OCI-LY3 (cell line): Measurements from ENCODE around the gene SELENOO.
"Not testable (repeated sequence)": the region's sequence is repeated elsewhere in the genome, so short reads cannot be mapped to it uniquely, and the experiment has no call there.

Source experiments
- H2AFZ ChIP-seq: fragments of 200-600, 300-600 bp; shearing (Covaris generic); 2 replicates; pipeline ENCODE4 v1.6.0; 2014; ENCODE audit warnings: antibody characterized with exemption, low read depth, low read length
- H3K27ac ChIP-seq: fragments of 200-600, 300-600 bp; sonication (generic); 2 replicates; pipeline ENCODE4 v1.5.1; 2014; ENCODE audit warnings: mild to moderate bottlenecking, low read length, moderate library complexity, mixed read lengths
- H3K27me3 ChIP-seq: fragments of 200-600, 300-600 bp; sonication (generic); 2 replicates; pipeline ENCODE4 v1.6.1; 2014; ENCODE audit warnings: low read depth, low read length, mixed read lengths
- H3K36me3 ChIP-seq: fragments of 200-600, 300-600 bp; sonication (generic); replicated peaks from 2 replicates; pipeline ENCODE3; 2014; ENCODE audit warnings: low read depth, low read length, mixed read lengths
- H3K4me1 ChIP-seq: fragments of 300-600, 200-600 bp; sonication (generic); 2 replicates; pipeline ENCODE4 v1.6.1; 2014; ENCODE audit warnings: low read length, mixed read lengths
- H3K4me2 ChIP-seq: fragments of 200-600, 300-600 bp; sonication (generic); 2 replicates; pipeline ENCODE4 v1.6.1; 2014; ENCODE audit warnings: low read length, mixed read lengths
- H3K4me3 ChIP-seq: fragments of 300-600, 200-600 bp; sonication (generic); 2 replicates; pipeline ENCODE4 v1.5.1; 2014; ENCODE audit warnings: antibody characterized with exemption, mild to moderate bottlenecking, low read length, moderate library complexity
- H3K79me2 ChIP-seq: fragments of 300-600, 200-600 bp; shearing (Covaris generic); 2 replicates; pipeline ENCODE4 v1.6.1; 2014; ENCODE audit warnings: mild to moderate bottlenecking, low read length, mixed read lengths
- H3K9ac ChIP-seq: fragments of 300-600, 200-600 bp; shearing (Covaris generic); 2 replicates; pipeline ENCODE4 v1.6.0; 2014; ENCODE audit warnings: mild to moderate bottlenecking, low read length, moderate library complexity
- H3K9me3 ChIP-seq: fragments of 200-600, 300-600 bp; shearing (Covaris generic); 2 replicates; pipeline ENCODE4 v1.6.1; 2014; ENCODE audit warnings: low read length, mixed read lengths; ENCODE audit not compliant: insufficient read depth
- H4K20me1 ChIP-seq: fragments of 200-600, 300-600 bp; sonication (generic); 2 replicates; pipeline ENCODE4 v1.6.1; 2016; ENCODE audit warnings: low read length, mixed read lengths; ENCODE audit not compliant: insufficient read depth
- EZH2phosphoT487 ChIP-seq: fragments of 200-600 bp; shearing (Covaris generic); IDR thresholded peaks from 2 replicates; pipeline ENCODE4 v1.6.1; 2018; ENCODE audit warnings: antibody characterized with exemption, mixed run types, low read depth
- TF ChIP-seq, protein P1 (sequence below): fragments of 200-600, 300-600 bp; sonication (generic); IDR thresholded peaks from 2 replicates; pipeline ENCODE4 v1.5.1; 2014; ENCODE audit warnings: antibody characterized with exemption, low read length, low read depth

Gene SELENOO

DNA sequence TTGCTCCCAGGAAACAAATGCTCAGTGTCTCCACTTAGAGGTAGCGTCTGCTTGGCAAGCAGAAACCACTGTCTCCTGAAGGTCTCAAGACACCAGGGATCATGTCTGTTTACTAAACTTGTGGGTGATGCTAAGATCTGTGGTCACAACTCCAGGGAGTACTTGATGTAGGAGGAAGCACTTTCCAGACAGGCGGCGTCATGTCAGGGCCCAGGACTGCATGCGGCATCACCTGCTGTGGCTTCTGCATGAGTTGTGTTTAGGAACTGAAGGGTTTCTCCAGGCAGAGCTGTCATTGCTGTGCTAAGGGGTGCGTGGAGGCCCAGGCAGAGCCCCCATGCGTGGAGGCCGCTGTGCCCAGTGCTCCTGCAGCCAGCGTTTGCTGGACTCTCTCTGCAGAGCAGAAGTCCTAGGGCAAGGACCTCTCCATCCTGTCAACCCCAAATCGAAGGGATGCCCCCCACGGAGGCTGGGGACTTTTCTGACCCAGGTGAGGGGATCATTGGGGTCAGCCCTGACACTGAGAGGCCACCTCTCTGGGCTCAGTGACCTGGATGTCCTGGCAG, 38.3 kb upstream of the SELENOO start:
- H3K4me1 ChIP-seq, result 0 out of 2 replicates have a peak, but pooled peaks cover 4% of the 10 kb centered on the region
- H3K27ac ChIP-seq, result no peak overlapping the region
- H3K4me3 ChIP-seq, result no peak overlapping the region
- H3K4me2 ChIP-seq, result no peak overlapping the region
- no peaks in the 10 kb centered on the region for H3K36me3 ChIP-seq
- no peaks in the 10 kb centered on the region for H3K79me2 ChIP-seq
- no peaks in the 10 kb centered on the region for H4K20me1 ChIP-seq
- no peak overlapping the region for H3K9ac ChIP-seq
- no peak for TF ChIP-seq EZH2phosphoT487
- TF ChIP-seq, protein P1, sequence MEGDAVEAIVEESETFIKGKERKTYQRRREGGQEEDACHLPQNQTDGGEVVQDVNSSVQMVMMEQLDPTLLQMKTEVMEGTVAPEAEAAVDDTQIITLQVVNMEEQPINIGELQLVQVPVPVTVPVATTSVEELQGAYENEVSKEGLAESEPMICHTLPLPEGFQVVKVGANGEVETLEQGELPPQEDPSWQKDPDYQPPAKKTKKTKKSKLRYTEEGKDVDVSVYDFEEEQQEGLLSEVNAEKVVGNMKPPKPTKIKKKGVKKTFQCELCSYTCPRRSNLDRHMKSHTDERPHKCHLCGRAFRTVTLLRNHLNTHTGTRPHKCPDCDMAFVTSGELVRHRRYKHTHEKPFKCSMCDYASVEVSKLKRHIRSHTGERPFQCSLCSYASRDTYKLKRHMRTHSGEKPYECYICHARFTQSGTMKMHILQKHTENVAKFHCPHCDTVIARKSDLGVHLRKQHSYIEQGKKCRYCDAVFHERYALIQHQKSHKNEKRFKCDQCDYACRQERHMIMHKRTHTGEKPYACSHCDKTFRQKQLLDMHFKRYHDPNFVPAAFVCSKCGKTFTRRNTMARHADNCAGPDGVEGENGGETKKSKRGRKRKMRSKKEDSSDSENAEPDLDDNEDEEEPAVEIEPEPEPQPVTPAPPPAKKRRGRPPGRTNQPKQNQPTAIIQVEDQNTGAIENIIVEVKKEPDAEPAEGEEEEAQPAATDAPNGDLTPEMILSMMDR, result no peak
- H2AFZ ChIP-seq, result no peak overlapping the region
- 0 out of 2 replicates have a peak, but pooled peaks cover 3% of the 10 kb centered on the region for H3K27me3 ChIP-seq
- no peaks in the 10 kb centered on the region for H3K9me3 ChIP-seq

DNA sequence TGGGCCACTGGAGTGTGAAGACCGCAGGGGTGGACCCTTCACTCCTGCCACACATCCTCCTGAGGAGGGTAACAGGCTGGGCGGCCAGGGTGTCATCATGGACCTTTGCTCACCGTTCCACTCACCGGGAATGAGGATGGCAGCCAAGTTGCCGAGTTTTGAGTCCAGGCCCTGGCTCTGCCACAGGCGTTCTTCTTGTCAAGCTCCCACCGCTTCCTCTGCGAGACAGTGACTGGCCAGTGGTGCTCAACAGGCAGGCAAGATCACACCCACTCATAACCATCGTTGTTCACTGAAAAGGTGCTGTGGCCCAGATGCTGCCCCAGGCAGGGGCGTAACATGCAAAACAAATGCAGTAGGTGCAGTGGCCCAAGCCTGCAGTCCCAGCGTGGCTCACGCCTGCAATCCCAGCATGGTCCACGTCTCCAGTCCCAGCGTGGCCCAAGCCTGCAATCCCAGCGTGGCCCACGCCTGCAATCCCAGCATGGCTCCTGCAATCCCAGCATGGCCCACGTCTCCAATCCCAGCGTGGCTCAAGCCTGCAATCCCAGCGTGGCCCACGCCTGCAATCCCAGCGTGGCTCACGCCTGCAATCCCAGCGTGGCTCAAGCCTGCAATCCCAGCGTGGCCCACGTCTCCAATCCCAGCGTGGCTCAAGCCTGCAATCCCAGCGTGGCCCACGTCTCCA, 35.2 kb upstream of the SELENOO start:
- Histone ChIP-seq H3K9ac (no peak overlapping the region), H3K27me3 (peaks cover 7% of the 10 kb centered on the region; the same call in 1 of the 2 replicates)

DNA sequence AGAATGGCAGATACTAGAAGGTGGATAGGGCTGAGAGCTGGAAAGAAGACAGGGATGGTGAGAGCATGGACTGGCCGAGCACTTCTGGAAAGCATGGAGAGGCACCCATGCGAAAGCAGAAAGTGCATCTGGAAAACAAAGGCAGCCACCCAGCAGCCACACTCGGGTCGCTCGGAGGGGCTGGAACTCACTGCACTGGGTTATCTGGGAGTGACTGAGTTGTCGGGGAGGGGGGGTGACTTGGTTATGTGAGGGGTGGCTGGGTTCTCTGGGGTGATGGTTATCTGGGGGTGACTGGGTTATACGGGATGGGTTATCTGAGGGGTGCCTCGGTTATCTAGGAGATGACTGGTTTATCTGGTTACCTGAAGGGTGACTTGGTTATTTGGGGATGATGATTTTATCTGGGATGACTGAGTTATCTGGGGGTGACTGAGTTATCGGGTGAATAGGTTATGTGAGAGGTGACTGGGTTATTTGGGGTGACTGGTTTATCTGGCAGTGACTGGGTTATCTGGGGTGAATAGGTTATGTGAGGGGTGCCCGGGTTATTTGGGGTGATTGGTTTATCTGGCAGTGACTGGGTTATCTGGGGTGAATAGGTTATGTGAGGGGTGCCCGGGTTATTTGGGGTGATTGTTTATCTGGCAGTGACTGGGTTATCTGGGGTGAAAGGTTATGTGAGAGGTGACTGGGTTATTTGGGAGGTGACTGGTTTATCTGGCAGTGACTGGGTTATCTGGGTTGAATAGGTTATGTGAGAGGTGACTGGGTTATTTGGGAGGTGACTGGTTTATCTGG, 32.9 kb upstream of the SELENOO start:
- H3K27ac ChIP-seq, result no peak overlapping the region
- H3K27me3 ChIP-seq, result peaks cover 7% of the 10 kb centered on the region; the same call in 1 of the 2 replicates
- no peak overlapping the region for H3K4me3 ChIP-seq
- no peak overlapping the region for H3K9ac ChIP-seq
- H3K4me2 ChIP-seq, result no peak overlapping the region
- no peaks in the 10 kb centered on the region for H3K79me2 ChIP-seq
- TF ChIP-seq EZH2phosphoT487, result no peak
- TF ChIP-seq, protein P1, result no peak
- H3K9me3 ChIP-seq, result no peaks in the 10 kb centered on the region
- no peaks in the 10 kb centered on the region for H4K20me1 ChIP-seq
- H3K4me1 ChIP-seq, result peaks cover 18% of the 10 kb centered on the region; the same call in 1 of the 2 replicates
- no peaks in the 10 kb centered on the region for H3K36me3 ChIP-seq
- H2AFZ ChIP-seq, result no peak overlapping the region

More for the DNA sequence above, 35.2 kb upstream of the SELENOO start:
- TF ChIP-seq, protein P1, result no peak
- no peak for TF ChIP-seq EZH2phosphoT487
- no peak overlapping the region for H2AFZ ChIP-seq
- H4K20me1 ChIP-seq, result no peaks in the 10 kb centered on the region
- H3K9me3 ChIP-seq, result no peaks in the 10 kb centered on the region
- H3K4me2 ChIP-seq, result no peak overlapping the region
- H3K79me2 ChIP-seq, result no peaks in the 10 kb centered on the region
- H3K4me1 ChIP-seq, result peaks cover 9% of the 10 kb centered on the region; the same call in 1 of the 2 replicates
- no peak overlapping the region for H3K4me3 ChIP-seq
- no peak overlapping the region for H3K27ac ChIP-seq
- no peaks in the 10 kb centered on the region for H3K36me3 ChIP-seq

DNA sequence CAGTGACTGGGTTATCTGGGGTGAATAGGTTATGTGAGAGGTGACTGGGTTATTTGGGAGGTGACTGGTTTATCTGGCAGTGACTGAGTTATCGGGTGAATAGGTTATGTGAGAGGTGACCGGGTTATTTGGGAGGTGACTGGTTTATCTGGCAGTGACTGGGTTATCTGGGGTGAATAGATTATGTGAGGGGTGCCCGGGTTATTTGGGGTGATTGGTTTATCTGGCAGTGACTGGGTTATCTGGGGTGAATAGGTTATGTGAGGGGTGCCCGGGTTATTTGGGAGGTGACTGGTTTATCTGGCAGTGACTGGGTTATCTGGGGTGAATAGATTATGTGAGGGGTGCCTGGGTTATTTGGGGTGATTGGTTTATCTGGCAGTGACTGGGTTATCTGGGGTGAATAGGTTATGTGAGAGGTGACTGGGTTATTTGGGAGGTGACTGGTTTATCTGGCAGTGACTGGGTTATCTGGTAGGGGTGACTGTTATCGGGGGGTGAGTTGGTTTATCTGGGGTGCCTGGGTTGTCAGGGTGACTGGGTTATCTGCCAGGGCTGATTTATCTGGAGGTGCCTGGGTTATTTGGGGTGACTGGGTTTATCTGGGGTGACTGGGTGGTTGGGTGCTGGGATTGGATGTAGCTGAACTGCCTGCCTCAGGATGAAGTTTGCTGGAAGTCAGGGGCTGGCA, 32.2 kb upstream of the SELENOO start:
- H3K4me1 ChIP-seq, result peaks cover 24% of the 10 kb centered on the region
- not testable (repeated sequence) for H3K9ac ChIP-seq, H3K27ac ChIP-seq, H3K36me3 ChIP-seq, H3K4me3 ChIP-seq, H4K20me1 ChIP-seq, H3K79me2 ChIP-seq, H3K9me3 ChIP-seq, H3K4me2 ChIP-seq, H3K27me3 ChIP-seq, H2AFZ ChIP-seq
